Sigmoid colon (tissue), 3 donors: ENCODE data around the gene DDX28.

ENCODE experiments used
- POLR2A ChIP-seq, 2 donors: fragments of 450-650 bp; IDR thresholded peaks; one replicate each; pipeline ENCODE4 v1.6.1; 2016; ENCODE audit warnings: antibody characterized with exemption in 2 of 2, mild to moderate bottlenecking in 2 of 2, moderate library complexity in 2 of 2
- TF ChIP-seq, protein P1 (sequence below), 4 experiments: fragments of 450-650 bp in 3 of 4; fragments of 200-600 bp in 1 of 4; IDR thresholded peaks; one replicate each; pipeline ENCODE4 v1.5.1; 2016 to 2019; ENCODE audit warnings: antibody characterized with exemption in 4 of 4, mild to moderate bottlenecking in 3 of 4, moderate library complexity in 2 of 4

DNA sequence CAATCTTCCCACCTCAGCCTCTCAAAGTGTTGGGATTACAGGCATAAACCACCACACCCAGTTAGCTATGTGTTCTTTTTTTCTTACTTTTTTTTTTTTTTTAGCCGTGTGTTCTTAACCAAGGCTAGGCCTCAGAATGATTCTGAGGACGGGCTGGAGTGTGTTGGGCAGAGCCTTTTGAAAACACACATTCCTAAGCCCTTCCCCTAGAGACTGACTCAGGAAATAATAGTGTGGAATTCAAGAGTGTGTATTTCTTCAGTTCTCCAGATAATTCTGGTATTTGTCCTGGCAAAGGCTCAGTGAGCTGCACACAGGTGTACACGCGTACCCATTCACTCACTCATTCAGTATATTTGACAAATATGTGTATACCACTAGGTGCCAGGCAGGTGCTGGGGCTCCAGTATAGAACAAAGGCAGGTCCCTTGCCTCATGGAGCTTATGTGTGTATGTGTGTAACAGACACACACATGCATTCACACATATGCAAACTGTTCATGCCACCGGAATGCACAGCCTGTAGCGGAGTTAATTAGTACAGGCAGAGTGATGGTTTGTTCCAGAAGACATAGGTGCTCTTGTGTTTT, 42.8 kb upstream of the DDX28 start:
- no peak for TF ChIP-seq POLR2A (IDR thresholded peaks at IDR 0.05)
- TF ChIP-seq, protein P1, sequence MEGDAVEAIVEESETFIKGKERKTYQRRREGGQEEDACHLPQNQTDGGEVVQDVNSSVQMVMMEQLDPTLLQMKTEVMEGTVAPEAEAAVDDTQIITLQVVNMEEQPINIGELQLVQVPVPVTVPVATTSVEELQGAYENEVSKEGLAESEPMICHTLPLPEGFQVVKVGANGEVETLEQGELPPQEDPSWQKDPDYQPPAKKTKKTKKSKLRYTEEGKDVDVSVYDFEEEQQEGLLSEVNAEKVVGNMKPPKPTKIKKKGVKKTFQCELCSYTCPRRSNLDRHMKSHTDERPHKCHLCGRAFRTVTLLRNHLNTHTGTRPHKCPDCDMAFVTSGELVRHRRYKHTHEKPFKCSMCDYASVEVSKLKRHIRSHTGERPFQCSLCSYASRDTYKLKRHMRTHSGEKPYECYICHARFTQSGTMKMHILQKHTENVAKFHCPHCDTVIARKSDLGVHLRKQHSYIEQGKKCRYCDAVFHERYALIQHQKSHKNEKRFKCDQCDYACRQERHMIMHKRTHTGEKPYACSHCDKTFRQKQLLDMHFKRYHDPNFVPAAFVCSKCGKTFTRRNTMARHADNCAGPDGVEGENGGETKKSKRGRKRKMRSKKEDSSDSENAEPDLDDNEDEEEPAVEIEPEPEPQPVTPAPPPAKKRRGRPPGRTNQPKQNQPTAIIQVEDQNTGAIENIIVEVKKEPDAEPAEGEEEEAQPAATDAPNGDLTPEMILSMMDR (IDR thresholded peaks at IDR 0.05), result no peak
